Pancreas (tissue), 10 donors: ENCODE data around the gene CLDN6. TPM values are rescaled to one million over a fixed set of nuclear protein-coding genes. Genes with fewer than 3 reads are reported as not detected.

ENCODE experiments used
- ATAC-seq, 4 donors: fragments of 200-7000 bp; cut with Tn5 transposase; one replicate each; pipeline versions ENCODE4 v1.8.0 to v1.9.1; 2020; ENCODE audit warnings: mild to moderate bottlenecking in 4 of 4, moderate library complexity in 4 of 4
- DNase-seq, 6 donors: peaks; one replicate each; pipeline ENCODE4 v3.0.0-alpha.2; 2020
- FAIRE-seq: peaks from 2 replicates; lab custom pipeline; 2012; peaks lifted over from hg19 to GRCh38; lab: Jason Lieb, UNC
- H3K27ac ChIP-seq, 4 donors: fragments of 200-600 bp; sonication (generic); 1 replicate in 3 of 4; 2 replicates in 1 of 4; pipeline versions ENCODE4 v1.5.0 to v1.8.0; 2020
- H3K27me3 ChIP-seq, 4 donors: fragments of 200-600 bp; one replicate each; pipeline ENCODE4 v1.8.0; 2021
- H3K36me3 ChIP-seq, 3 donors: fragments of 200-600 bp; sonication (generic) in 1 of 3; one replicate each; pipeline versions ENCODE4 v1.5.0 to v1.8.0; 2020 to 2021
- H3K4me1 ChIP-seq, 3 donors: fragments of 200-600 bp; one replicate each; pipeline ENCODE4 v1.8.0; 2021
- H3K4me3 ChIP-seq, 4 donors: fragments of 200-600 bp; sonication (generic) in 2 of 4; one replicate each; pipeline versions ENCODE4 v1.5.0 to v1.8.0; 2020 to 2021
- H3K9me3 ChIP-seq, 4 donors: fragments of 200-600 bp; one replicate each; pipeline ENCODE4 v1.8.0; 2021
- WGBS, 2 donors: extraction: QIAGEN DNeasy Blood & Tissue Kit; methylation state at CpG; one replicate each; pipeline ENCODE4 v1.1.7; 2013; 5-methylcytosine and 5-hydroxymethylcytosine counted together
- intact Hi-C, 3 donors: fragments of 100-400 bp; cut with DNase I; formaldehyde crosslinking; loops; one replicate each; pipeline versions ENCODE4 v1.11.1 to v1.14.2; 2022
- polyA plus RNA-seq, 2 donors: library from polyadenylated mRNA; stranded (reverse); fragments of 200-250 nt; gene quantifications; one replicate each; pipeline ENCODE4 v1.2.3, GENCODE V29; 2013
- total RNA-seq, 6 donors: library from RNA; stranded (reverse); fragmentation: NEBNext Ultra II Directional in 4 of 6; extraction: Animal tissue kit (Norgen Biotek cat#: 25700) in 4 of 6; gene quantifications; one replicate each; pipeline versions ENCODE4 v1.2.1 to v1.2.4, GENCODE V29; 2021 to 2023
- TF ChIP-seq, protein P1 (sequence below), 4 donors: fragments of 200-600 bp; sonication (generic) in 3 of 4; IDR thresholded peaks; one replicate each; pipeline versions ENCODE4 v1.5.0 to v1.8.0; 2021; ENCODE audit warnings: antibody characterized with exemption in 4 of 4
- donor health status: healthy with polysubstance abuse.
- donor health status: DM: no; HTN: no; CAD: no; lungs with moderate emphysema.
- donor health status: DM: no; HTN: no; CAD: no.
- donor health status: control.
- donor health status: control.
- donor health status: Bipolar disorder and iron deficiency.
- donor health status: DM: yes; HTN: yes; CAD: no.
- donor health status: DM: no; HTN: no; CAD: no.
- donor health status: DM: no; HTN: no; CAD: no.
- donor health status: DM: yes; HTN: yes; CAD: no.

The CLDN6 gene
- total and polyA plus RNA-seq, 8 donors = 0.12 to 5.1 (median 0.73) TPM

GRCh38 chr16:3025032-3026002 lies 7.3 kb upstream of the CLDN6 start:
- intact Hi-C loops = no loop called here
- Histone ChIP-seq H3K4me3 (no peak overlapping the region), H3K36me3 (peaks cover 0 to 7% (median 5%) of the 10 kb centered on the region in 3 donors), H3K27ac (no peak overlapping the region), H3K9me3 (no peaks in the 10 kb centered on the region), H3K27me3 (no peaks in the 10 kb centered on the region), H3K4me1 (peaks cover 15 to 33% (median 24%) of the 10 kb centered on the region in 3 donors)
- FAIRE-seq (no peak), ATAC-seq (no peak), DNase-seq (peak in 5 of 6 donors; percentile 40 to 80 (median 63))
- 77 to 84% methylated on average over 18 of the region's 18 CpGs for WGBS, 2 donors
- TF ChIP-seq, protein P1, sequence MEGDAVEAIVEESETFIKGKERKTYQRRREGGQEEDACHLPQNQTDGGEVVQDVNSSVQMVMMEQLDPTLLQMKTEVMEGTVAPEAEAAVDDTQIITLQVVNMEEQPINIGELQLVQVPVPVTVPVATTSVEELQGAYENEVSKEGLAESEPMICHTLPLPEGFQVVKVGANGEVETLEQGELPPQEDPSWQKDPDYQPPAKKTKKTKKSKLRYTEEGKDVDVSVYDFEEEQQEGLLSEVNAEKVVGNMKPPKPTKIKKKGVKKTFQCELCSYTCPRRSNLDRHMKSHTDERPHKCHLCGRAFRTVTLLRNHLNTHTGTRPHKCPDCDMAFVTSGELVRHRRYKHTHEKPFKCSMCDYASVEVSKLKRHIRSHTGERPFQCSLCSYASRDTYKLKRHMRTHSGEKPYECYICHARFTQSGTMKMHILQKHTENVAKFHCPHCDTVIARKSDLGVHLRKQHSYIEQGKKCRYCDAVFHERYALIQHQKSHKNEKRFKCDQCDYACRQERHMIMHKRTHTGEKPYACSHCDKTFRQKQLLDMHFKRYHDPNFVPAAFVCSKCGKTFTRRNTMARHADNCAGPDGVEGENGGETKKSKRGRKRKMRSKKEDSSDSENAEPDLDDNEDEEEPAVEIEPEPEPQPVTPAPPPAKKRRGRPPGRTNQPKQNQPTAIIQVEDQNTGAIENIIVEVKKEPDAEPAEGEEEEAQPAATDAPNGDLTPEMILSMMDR (IDR thresholded peaks at IDR 0.05) = no peak

DNA sequence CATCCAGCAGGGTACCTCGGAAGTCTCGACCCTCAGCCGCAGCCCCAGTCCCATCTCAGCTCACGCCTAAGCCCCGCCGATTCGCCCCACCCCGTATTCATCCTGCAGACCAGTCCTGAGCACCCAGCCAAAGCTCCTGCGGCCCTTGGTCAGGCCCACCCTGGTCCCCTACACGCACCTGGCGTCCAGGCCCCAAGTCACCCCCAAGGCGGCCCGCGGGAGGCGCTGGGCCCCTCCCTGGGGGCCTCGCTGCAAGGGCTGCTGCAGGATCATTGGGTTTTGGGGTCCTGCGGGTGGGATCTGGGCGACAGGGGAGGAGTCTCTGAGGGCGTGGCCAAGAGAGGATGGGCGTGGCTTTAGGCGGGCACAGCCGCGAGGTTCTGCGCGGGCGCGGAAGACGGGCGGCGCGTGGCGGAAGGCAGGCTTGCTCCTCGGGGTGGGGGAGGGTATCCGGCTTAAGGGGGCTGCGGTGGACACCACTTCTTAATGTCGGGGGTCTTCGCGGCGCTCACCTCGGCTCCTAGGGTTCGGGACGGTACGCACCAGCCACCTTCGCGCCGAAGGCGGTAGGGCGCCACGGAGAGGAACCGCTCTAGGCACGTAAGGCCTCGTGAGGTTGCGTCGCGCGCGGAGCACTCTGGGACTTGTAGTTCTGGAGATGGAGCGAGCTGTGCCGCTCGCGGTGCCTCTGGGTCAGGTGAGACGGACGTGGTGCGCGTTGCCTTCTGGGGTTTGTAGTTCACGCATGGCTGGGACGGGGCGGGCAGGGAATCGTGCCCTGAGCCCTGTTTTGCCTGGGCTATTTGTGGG lies 5.9 kb upstream of the CLDN6 start, which contains the start of the genes HCFC1R1 and THOC6:
Gene HCFC1R1 (minus strand): TSS at position 274 of the 810 bp plus-strand sequence. CDS start 1 bp downstream, at position 273.
Gene THOC6 (plus strand): TSS at position 367 of the 810 bp plus-strand sequence. CDS start 292 bp downstream, at position 659.
- ATAC-seq (peak; percentile 46 to 74 (median 67)), FAIRE-seq (no peak), DNase-seq (peak; percentile 96 to 99 (median 98))
- Histone ChIP-seq H3K9me3 (no peaks in the 10 kb centered on the region), H3K4me3 (peak within 1 kb of the TSS; percentile 34 to 87 (median 41)), H3K4me1 (peaks cover 15 to 33% (median 28%) of the 10 kb centered on the region in 3 donors), H3K27ac (peak within 1 kb of the TSS; percentile 97 to 100 (median 98)), H3K36me3 (peaks cover 0 to 5% (median 3%) of the 10 kb centered on the region in 3 donors), H3K27me3 (no peaks in the 10 kb centered on the region)
- intact Hi-C loops = no loop called here
- 1% methylated on average over 56 to 69 of the region's 69 CpGs for WGBS, 2 donors
- TF ChIP-seq, protein P1 (IDR thresholded peaks at IDR 0.05) = no peak

GRCh38 chr16:3023415-3023668 lies 5.4 kb upstream of the CLDN6 start:
- H3K27ac ChIP-seq = peak overlapping the region; percentile 97 to 100 (median 98)
- 14 to 34% methylated on average over 6 of the region's 6 CpGs for WGBS, 2 donors
- TF ChIP-seq, protein P1 (IDR thresholded peaks at IDR 0.05) = no peak
- ATAC-seq = peak in 2 of 4 donors; percentile 0 to 4
- H3K36me3 ChIP-seq = peaks cover 0 to 5% (median 3%) of the 10 kb centered on the region in 3 donors
- no peaks in the 10 kb centered on the region for H3K9me3 ChIP-seq
- H3K4me3 ChIP-seq = peak overlapping the region; percentile 34 to 87 (median 41)
- DNase-seq = peak in 4 of 6 donors; percentile 76 to 88 (median 78)
- no peaks in the 10 kb centered on the region for H3K27me3 ChIP-seq
- intact Hi-C loops = no loop called here
- FAIRE-seq = no peak
- H3K4me1 ChIP-seq = peaks cover 15 to 34% (median 28%) of the 10 kb centered on the region in 3 donors

DNA sequence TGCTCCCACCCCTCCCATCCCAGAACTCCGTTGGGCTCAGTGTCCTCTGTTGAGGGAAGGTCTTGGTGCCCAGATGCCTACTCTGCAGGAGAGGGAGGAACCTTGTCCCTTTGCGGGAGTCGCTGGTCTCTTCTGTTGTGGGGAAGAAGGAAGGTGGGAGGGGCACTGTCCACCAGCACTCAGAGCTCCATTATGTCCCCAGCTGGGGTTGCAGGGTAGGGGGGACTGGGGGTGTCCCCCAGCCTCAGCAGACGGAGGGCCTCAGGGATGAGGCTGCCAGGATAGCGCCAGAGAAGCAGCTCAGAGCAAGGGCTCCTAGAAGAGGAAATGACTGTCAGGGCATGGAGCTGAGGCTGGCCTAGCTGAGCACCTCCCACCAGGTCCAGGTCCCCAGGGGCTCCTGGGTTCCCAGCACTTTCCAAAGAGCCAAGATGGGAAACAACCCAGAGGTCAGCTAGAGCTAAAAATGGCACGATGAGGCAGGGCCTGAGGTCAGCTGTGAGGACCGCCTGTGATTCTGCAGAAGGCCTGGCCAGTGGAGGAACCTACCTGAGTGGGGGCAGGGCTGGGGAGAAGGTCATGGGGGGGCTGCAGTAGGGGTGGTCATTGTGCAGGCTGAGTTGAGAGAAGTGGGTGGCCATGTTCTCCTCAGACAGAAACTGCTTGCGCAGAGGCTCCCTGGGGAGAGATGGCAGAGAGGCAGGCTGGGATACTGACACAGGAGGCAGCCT lies 4.9 kb upstream of the CLDN6 start:
- peaks cover 15 to 35% (median 26%) of the 10 kb centered on the region in 3 donors for H3K4me1 ChIP-seq
- TF ChIP-seq, protein P1 (IDR thresholded peaks at IDR 0.05) = no peak
- no peaks in the 10 kb centered on the region for H3K9me3 ChIP-seq
- 40 to 55% methylated on average over 7 to 8 of the region's 8 CpGs for WGBS, 2 donors
- H3K27me3 ChIP-seq = no peaks in the 10 kb centered on the region
- intact Hi-C loops = no loop called here
- peaks cover 0 to 5% (median 3%) of the 10 kb centered on the region in 3 donors for H3K36me3 ChIP-seq
- peak overlapping the region; percentile 97 to 100 (median 98) for H3K27ac ChIP-seq
- ATAC-seq (peak in 1 of 4 donors; percentile 1), DNase-seq (peak in 4 of 6 donors; percentile 51 to 76 (median 63)), FAIRE-seq (no peak)
- H3K4me3 ChIP-seq = peak overlapping the region in 3 of 4 donors; percentile 40 to 87 (median 42)
